Measurements from ENCODE around the gene GLRA3.
"Not testable (repeated sequence)": the region's sequence is repeated elsewhere in the genome, so short reads cannot be mapped to it uniquely, and the experiment has no call there.

- TF ChIP-seq, protein P1, sequence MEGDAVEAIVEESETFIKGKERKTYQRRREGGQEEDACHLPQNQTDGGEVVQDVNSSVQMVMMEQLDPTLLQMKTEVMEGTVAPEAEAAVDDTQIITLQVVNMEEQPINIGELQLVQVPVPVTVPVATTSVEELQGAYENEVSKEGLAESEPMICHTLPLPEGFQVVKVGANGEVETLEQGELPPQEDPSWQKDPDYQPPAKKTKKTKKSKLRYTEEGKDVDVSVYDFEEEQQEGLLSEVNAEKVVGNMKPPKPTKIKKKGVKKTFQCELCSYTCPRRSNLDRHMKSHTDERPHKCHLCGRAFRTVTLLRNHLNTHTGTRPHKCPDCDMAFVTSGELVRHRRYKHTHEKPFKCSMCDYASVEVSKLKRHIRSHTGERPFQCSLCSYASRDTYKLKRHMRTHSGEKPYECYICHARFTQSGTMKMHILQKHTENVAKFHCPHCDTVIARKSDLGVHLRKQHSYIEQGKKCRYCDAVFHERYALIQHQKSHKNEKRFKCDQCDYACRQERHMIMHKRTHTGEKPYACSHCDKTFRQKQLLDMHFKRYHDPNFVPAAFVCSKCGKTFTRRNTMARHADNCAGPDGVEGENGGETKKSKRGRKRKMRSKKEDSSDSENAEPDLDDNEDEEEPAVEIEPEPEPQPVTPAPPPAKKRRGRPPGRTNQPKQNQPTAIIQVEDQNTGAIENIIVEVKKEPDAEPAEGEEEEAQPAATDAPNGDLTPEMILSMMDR (IDR thresholded peaks at IDR 0.05 in 2 of 3, conservative IDR thresholded peaks at IDR 0.05 in 1 of 3; ENCODE audit: control insufficient read depth in 2 of 3, extremely low read depth in 1 of 3, insufficient read depth in 1 of 3, low read depth in 3 of 3, low read length in 3 of 3), result not testable (repeated sequence)
- TF ChIP-seq POLR2A (IDR thresholded peaks at IDR 0.05; ENCODE audit: low read depth, low read length); CHD4 (IDR thresholded peaks at IDR 0.05); CHD2 (IDR thresholded peaks at IDR 0.05; ENCODE audit: borderline replicate concordance, low read depth, low read length); SMC3 (IDR thresholded peaks at IDR 0.05; ENCODE audit: borderline replicate concordance, low read length); PBX3 (IDR thresholded peaks at IDR 0.05; ENCODE audit: insufficient replicate concordance, low read depth, low read length); YBX1 (IDR thresholded peaks at IDR 0.05); STAT1 (conservative IDR thresholded peaks at IDR 0.05); ATF2 (IDR thresholded peaks at IDR 0.05; ENCODE audit: low read length); BCL3 (IDR thresholded peaks at IDR 0.05; ENCODE audit: borderline replicate concordance, insufficient read depth, low read depth, low read length, poor library complexity, severe bottlenecking); JUNB (IDR thresholded peaks at IDR 0.05); BHLHE40 (IDR thresholded peaks at IDR 0.05; ENCODE audit: borderline replicate concordance in 1 of 2, low read depth in 2 of 2, low read length in 1 of 2): not testable (repeated sequence)
- TF ChIP-seq, protein P2, sequence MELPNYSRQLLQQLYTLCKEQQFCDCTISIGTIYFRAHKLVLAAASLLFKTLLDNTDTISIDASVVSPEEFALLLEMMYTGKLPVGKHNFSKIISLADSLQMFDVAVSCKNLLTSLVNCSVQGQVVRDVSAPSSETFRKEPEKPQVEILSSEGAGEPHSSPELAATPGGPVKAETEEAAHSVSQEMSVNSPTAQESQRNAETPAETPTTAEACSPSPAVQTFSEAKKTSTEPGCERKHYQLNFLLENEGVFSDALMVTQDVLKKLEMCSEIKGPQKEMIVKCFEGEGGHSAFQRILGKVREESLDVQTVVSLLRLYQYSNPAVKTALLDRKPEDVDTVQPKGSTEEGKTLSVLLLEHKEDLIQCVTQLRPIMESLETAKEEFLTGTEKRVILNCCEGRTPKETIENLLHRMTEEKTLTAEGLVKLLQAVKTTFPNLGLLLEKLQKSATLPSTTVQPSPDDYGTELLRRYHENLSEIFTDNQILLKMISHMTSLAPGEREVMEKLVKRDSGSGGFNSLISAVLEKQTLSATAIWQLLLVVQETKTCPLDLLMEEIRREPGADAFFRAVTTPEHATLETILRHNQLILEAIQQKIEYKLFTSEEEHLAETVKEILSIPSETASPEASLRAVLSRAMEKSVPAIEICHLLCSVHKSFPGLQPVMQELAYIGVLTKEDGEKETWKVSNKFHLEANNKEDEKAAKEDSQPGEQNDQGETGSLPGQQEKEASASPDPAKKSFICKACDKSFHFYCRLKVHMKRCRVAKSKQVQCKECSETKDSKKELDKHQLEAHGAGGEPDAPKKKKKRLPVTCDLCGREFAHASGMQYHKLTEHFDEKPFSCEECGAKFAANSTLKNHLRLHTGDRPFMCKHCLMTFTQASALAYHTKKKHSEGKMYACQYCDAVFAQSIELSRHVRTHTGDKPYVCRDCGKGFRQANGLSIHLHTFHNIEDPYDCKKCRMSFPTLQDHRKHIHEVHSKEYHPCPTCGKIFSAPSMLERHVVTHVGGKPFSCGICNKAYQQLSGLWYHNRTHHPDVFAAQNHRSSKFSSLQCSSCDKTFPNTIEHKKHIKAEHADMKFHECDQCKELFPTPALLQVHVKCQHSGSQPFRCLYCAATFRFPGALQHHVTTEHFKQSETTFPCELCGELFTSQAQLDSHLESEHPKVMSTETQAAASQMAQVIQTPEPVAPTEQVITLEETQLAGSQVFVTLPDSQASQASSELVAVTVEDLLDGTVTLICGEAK (IDR thresholded peaks at IDR 0.05; ENCODE audit: borderline replicate concordance), result not testable (repeated sequence)
Measured at GRCh38 chr4:174778274-174778986, 50.6 kb downstream of the GLRA3 start.
